ENCODE results near the gene KANSL1.
"Not testable (repeated sequence)": the region's sequence is repeated elsewhere in the genome, so short reads cannot be mapped to it uniquely, and the experiment has no call there.

The KANSL1 gene

GRCh38 chr17:46193151-46193625 lies at the start of gene KANSL1:
KANSL1 (minus strand) TSS chr17:46193429; CDS start chr17:46172143, 21,286 bp downstream.
- DNase-seq, result peak; percentile 94 to 96

- DNase-seq, result not testable (repeated sequence)
These were observed 38.1 kb upstream of the KANSL1 start for GRCh38 chr17:46231359-46231758.

GRCh38 chr17:46225274-46225794 lies 32.1 kb upstream of the KANSL1 start:
- peak; percentile 97 to 98 for DNase-seq

- not testable (repeated sequence) for DNase-seq
These were observed 31.6 kb upstream of the KANSL1 start for GRCh38 chr17:46224864-46225263.

- not testable (repeated sequence) for DNase-seq
These were observed 29.8 kb upstream of the KANSL1 start for GRCh38 chr17:46223041-46223440.

GRCh38 chr17:46216682-46217081 lies 23.5 kb upstream of the KANSL1 start:
- no peak for DNase-seq

GRCh38 chr17:46212634-46213435 lies 19.6 kb upstream of the KANSL1 start:
- peak; percentile 85 to 87 for DNase-seq

- no peak for DNase-seq
These were observed 15.8 kb upstream of the KANSL1 start for GRCh38 chr17:46208997-46209396.

- no peak for DNase-seq
These were observed 12.7 kb upstream of the KANSL1 start for GRCh38 chr17:46205975-46206374.

- DNase-seq, result no peak
These were observed 9.2 kb upstream of the KANSL1 start for GRCh38 chr17:46202424-46202823.

- no peak for DNase-seq
These were observed 8.3 kb upstream of the KANSL1 start for GRCh38 chr17:46201491-46201890.

GRCh38 chr17:46200197-46200596 lies 7.0 kb upstream of the KANSL1 start:
- DNase-seq, result no peak

GRCh38 chr17:46199379-46199778 lies 6.2 kb upstream of the KANSL1 start:
- no peak for DNase-seq

- DNase-seq, result no peak
These were observed 5.0 kb upstream of the KANSL1 start for GRCh38 chr17:46198233-46198632.

GRCh38 chr17:46197530-46197929 lies 4.3 kb upstream of the KANSL1 start:
- no peak for DNase-seq

GRCh38 chr17:46195939-46196716 lies 2.9 kb upstream of the KANSL1 start:
- no peak for DNase-seq

- DNase-seq, result no peak
These were observed 2.1 kb upstream of the KANSL1 start for GRCh38 chr17:46195217-46195855.

GRCh38 chr17:46194393-46195216 lies 1.4 kb upstream of the KANSL1 start:
- DNase-seq, result peak; percentile 82 to 96

- DNase-seq, result peak; percentile 96 to 98
These were observed 580 bp upstream of the KANSL1 start for GRCh38 chr17:46193626-46194392.

- DNase-seq, result peak; percentile 72 to 80
These were observed 634 bp downstream of the KANSL1 start for GRCh38 chr17:46192439-46193150.

- no peak for DNase-seq
These were observed 1.1 kb downstream of the KANSL1 start for GRCh38 chr17:46192189-46192438.

Measured in CD4-positive, alpha-beta T cell treated with Interleukin-4 for 1 hour (primary cell).